GM23338 (cell line): ENCODE results near the gene HHIPL1. TPM values are rescaled to one million over a fixed set of nuclear protein-coding genes. Genes with fewer than 3 reads are reported as not detected.

ENCODE experiments used
- ATAC-seq: fragments of 200-7000 bp; cut with Tn5 transposase; 3 replicates; pipeline ENCODE4 v1.9.1; 2020
- DNase-seq: peaks from one replicate; pipeline ENCODE4 v3.0.0-alpha.2; 2015; ENCODE audit warnings: low spot score
- H2AFZ ChIP-seq: fragments of 200-600 bp; sonication (generic); 2 replicates; pipeline ENCODE4 v1.8.0; 2016; ENCODE audit warnings: antibody characterized with exemption, mild to moderate bottlenecking, moderate library complexity
- H3F3A ChIP-seq: fragments of 200-600 bp; sonication (generic); replicated peaks from 2 replicates; pipeline ENCODE4 v1.8.0; 2017; ENCODE audit warnings: antibody characterized with exemption, mixed run types, low read depth
- H3K27ac ChIP-seq: fragments of 200-600 bp; sonication (generic); 2 replicates; pipeline ENCODE4 v1.6.1; 2016; ENCODE audit warnings: low read depth
- H3K27me3 ChIP-seq: fragments of 200-600 bp; sonication (generic); 2 replicates; pipeline ENCODE4 v1.8.0; 2016; ENCODE audit warnings: mild to moderate bottlenecking, mixed run types, moderate library complexity; ENCODE audit not compliant: insufficient read depth
- H3K36me3 ChIP-seq: fragments of 200-600 bp; sonication (generic); 2 replicates; pipeline ENCODE4 v1.8.0; 2016; ENCODE audit warnings: mild to moderate bottlenecking; ENCODE audit not compliant: insufficient read depth
- H3K4me1 ChIP-seq: fragments of 200-600 bp; sonication (generic); 2 replicates; pipeline ENCODE4 v1.8.0; 2016; ENCODE audit warnings: mild to moderate bottlenecking, moderate library complexity; ENCODE audit not compliant: insufficient read depth
- H3K4me2 ChIP-seq: fragments of 200-600 bp; sonication (generic); 2 replicates; pipeline ENCODE4 v1.7.1; 2017; ENCODE audit warnings: mixed run types
- H3K4me3 ChIP-seq: fragments of 200-600 bp; sonication (generic); 2 replicates; pipeline ENCODE4 v1.6.1; 2016; ENCODE audit warnings: mixed run types
- H3K79me2 ChIP-seq: fragments of 200-600 bp; sonication (generic); replicated peaks from 2 replicates; pipeline ENCODE4 v1.8.0; 2017; ENCODE audit warnings: mild to moderate bottlenecking; ENCODE audit not compliant: insufficient read depth
- H3K9me2 ChIP-seq: fragments of 200-600 bp; sonication (generic); 2 replicates; pipeline ENCODE4 v1.8.0; 2017; ENCODE audit not compliant: insufficient read depth
- H4K20me1 ChIP-seq: fragments of 200-600 bp; sonication (generic); replicated peaks from 2 replicates; pipeline ENCODE4 v1.8.0; 2017; ENCODE audit warnings: mild to moderate bottlenecking; ENCODE audit not compliant: insufficient read depth
- H3K27ac Mint-ChIP-seq: 2 replicates; pipeline ENCODE4 v1.8.0; 2020; ENCODE audit warnings: inconsistent platforms, mild to moderate bottlenecking, moderate library complexity, mixed read lengths
- H3K27me3 Mint-ChIP-seq: 3 replicates; pipeline ENCODE4 v1.8.0; 2022; ENCODE audit warnings: low read depth, mild to moderate bottlenecking, moderate library complexity, mixed read lengths, inconsistent platforms; ENCODE audit not compliant: insufficient read depth, poor library complexity
- H3K36me3 Mint-ChIP-seq: 3 replicates; pipeline ENCODE4 v1.8.0; 2021; ENCODE audit warnings: low read depth, mild to moderate bottlenecking, inconsistent platforms, moderate library complexity, mixed read lengths
- H3K4me1 Mint-ChIP-seq: 3 replicates; pipeline ENCODE4 v1.8.0; 2020; ENCODE audit warnings: mild to moderate bottlenecking, inconsistent platforms, mixed read lengths
- H3K4me3 Mint-ChIP-seq: 3 replicates; pipeline ENCODE4 v1.8.0; 2021; ENCODE audit warnings: moderate library complexity, mild to moderate bottlenecking, inconsistent platforms, mixed read lengths
- H3K9me3 Mint-ChIP-seq: 3 replicates; pipeline ENCODE4 v1.8.0; 2020; ENCODE audit warnings: moderate library complexity, mild to moderate bottlenecking, inconsistent platforms, mixed read lengths
- CTCF ChIP-seq, 2 experiments: fragments of 200-600 bp in 1 of 2; sonication (generic) in 1 of 2; conservative IDR thresholded peaks; 2 replicates each; pipeline versions ENCODE4 v1.5.1 to v1.6.1; 2016 to 2017; ENCODE audit warnings: antibody characterized with exemption in 2 of 2, low read depth in 2 of 2, mild to moderate bottlenecking in 2 of 2, moderate library complexity in 1 of 2
- POLR2AphosphoS5 ChIP-seq: IDR thresholded peaks from 2 replicates; pipeline ENCODE4 v1.6.1; 2016; ENCODE audit warnings: antibody characterized with exemption, low read depth
- REST ChIP-seq: IDR thresholded peaks from one replicate; pipeline ENCODE4 v1.6.1; 2018; ENCODE audit warnings: antibody characterized with exemption; ENCODE audit not compliant: unreplicated experiment
- polyA plus RNA-seq: library from polyadenylated mRNA; unstranded; fragments of >200 nt; fragmentation: Nextera tagmentation; extraction: Ambion mirVana; gene quantifications from 2 replicates; pipeline ENCODE4 v1.2.1, GENCODE V29; 2016
- total RNA-seq: library from RNA; depleted of rRNA; stranded (reverse); fragments of >200 nt; shearing (Covaris generic); gene quantifications from 2 replicates; pipeline ENCODE4 v1.2.3, GENCODE V29; 2014; rRNA removed

HHIPL1 gene
- total and polyA plus RNA-seq, 2 experiments from 2014 or later = 1.9 to 2.0 TPM

GRCh38 chr14:99728231-99728920 is 83.4 kb downstream of the HHIPL1 start (continued):
- no peak for TF ChIP-seq REST

- Histone ChIP-seq H3K4me3 (no peak overlapping the region), H3K79me2 (no peaks in the 10 kb centered on the region), H4K20me1 (no peaks in the 10 kb centered on the region), H3K4me2 (no peak overlapping the region), H2AFZ (no peak overlapping the region), H3K27ac (no peak overlapping the region), H3K4me1 (peaks cover 5% of the 10 kb centered on the region), H3K9me2 (no peaks in the 10 kb centered on the region), H3K27me3 (no peaks in the 10 kb centered on the region), H3K36me3 (no peaks in the 10 kb centered on the region), H3F3A (0 out of 2 replicates have a peak, but pooled peaks cover 4% of the 10 kb centered on the region)
- no peak for TF ChIP-seq CTCF (conservative IDR thresholded peaks at IDR 0.05; ENCODE audit: low read depth in 2 of 2)
- TF ChIP-seq POLR2AphosphoS5 = no peak
- H3K9me3 Mint-ChIP-seq = no peaks in the 10 kb centered on the region; the same call in 2 of the 3 replicates
- peaks cover 2% of the 10 kb centered on the region; the same call in 2 of the 3 replicates for H3K4me1 Mint-ChIP-seq
- DNase-seq (no peak), ATAC-seq (no peak)
- no peak overlapping the region for H3K4me3 Mint-ChIP-seq
- no peak overlapping the region for H3K27ac Mint-ChIP-seq
- H3K27me3 Mint-ChIP-seq = peaks cover 17% of the 10 kb centered on the region
- no peaks in the 10 kb centered on the region for H3K36me3 Mint-ChIP-seq
These were observed 84.1 kb downstream of the HHIPL1 start for GRCh38 chr14:99728981-99729451.

Other genes with a start within 250 kb of the HHIPL1 start
- 68.0 and 76.2 TPM in 2 replicates for gene SETD3, start 164.3 kb upstream of the HHIPL1 start, total RNA-seq
- 35.7 and 40.7 TPM in 2 replicates for gene SETD3, start 164.3 kb upstream of the HHIPL1 start, polyA plus RNA-seq
- 54.0 and 63.4 TPM in 2 replicates for gene CCNK, start 163.7 kb upstream of the HHIPL1 start, total RNA-seq
- gene CCNK, start 163.7 kb upstream of the HHIPL1 start, polyA plus RNA-seq = 57.8 and 60.6 TPM in 2 replicates
- gene CCDC85C, start 40.9 kb upstream of the HHIPL1 start, total RNA-seq = 24.9 and 26.8 TPM in 2 replicates
- 4.5 and 6.5 TPM in 2 replicates for gene CCDC85C, start 40.9 kb upstream of the HHIPL1 start, polyA plus RNA-seq
- gene CYP46A1, start 39.2 kb downstream of the HHIPL1 start, total RNA-seq = 0.47 and 0.59 TPM in 2 replicates
- gene CYP46A1, start 39.2 kb downstream of the HHIPL1 start, polyA plus RNA-seq = 0.47 and 0.66 TPM in 2 replicates
- 18.1 and 24.1 TPM in 2 replicates for gene EML1, start 148.3 kb downstream of the HHIPL1 start, total RNA-seq
- gene EML1, start 148.3 kb downstream of the HHIPL1 start, polyA plus RNA-seq = 4.7 and 7.0 TPM in 2 replicates